Measurements from ENCODE around the gene ZNF132.

ZNF132 gene

DNA sequence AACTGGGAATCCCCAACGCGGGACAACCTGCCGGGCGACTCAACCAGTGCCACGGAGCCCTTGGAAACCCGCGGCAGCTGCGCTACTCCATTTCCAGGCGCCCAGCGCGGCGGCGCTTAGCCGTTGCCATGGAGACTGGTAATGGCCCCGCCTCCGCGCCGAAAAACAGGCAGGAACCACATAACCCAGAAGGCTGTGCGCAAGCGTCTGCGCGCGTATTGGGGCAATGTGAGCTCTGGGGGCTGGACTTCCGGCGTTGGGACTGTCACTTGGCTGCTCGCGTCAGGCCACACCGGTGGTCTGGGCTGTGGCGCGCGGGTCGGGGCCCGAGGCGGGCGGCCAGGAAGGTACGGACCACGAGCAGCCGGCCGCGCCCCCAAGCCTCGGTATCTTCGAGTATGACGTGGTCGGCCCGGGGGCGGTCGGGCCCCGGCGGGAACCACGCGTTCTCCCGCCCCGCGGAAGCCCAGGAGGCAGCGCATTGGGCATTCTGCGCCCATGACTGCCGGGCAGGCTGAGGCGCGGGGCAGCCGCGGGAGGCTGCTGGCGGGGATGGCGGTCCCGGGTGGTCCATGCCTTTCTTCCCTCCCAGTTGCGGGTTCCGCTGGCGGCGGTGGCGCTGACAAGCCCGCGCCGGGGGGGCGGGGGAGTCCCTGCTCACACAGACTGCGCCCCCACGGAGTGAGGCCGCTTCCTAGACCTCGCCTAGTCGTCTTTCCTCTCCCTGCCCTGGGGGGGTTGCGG lies 11.6 kb upstream of the ZNF132 start, which contains the start of gene ZNF324B (continued):
- TF ChIP-seq, protein P1, sequence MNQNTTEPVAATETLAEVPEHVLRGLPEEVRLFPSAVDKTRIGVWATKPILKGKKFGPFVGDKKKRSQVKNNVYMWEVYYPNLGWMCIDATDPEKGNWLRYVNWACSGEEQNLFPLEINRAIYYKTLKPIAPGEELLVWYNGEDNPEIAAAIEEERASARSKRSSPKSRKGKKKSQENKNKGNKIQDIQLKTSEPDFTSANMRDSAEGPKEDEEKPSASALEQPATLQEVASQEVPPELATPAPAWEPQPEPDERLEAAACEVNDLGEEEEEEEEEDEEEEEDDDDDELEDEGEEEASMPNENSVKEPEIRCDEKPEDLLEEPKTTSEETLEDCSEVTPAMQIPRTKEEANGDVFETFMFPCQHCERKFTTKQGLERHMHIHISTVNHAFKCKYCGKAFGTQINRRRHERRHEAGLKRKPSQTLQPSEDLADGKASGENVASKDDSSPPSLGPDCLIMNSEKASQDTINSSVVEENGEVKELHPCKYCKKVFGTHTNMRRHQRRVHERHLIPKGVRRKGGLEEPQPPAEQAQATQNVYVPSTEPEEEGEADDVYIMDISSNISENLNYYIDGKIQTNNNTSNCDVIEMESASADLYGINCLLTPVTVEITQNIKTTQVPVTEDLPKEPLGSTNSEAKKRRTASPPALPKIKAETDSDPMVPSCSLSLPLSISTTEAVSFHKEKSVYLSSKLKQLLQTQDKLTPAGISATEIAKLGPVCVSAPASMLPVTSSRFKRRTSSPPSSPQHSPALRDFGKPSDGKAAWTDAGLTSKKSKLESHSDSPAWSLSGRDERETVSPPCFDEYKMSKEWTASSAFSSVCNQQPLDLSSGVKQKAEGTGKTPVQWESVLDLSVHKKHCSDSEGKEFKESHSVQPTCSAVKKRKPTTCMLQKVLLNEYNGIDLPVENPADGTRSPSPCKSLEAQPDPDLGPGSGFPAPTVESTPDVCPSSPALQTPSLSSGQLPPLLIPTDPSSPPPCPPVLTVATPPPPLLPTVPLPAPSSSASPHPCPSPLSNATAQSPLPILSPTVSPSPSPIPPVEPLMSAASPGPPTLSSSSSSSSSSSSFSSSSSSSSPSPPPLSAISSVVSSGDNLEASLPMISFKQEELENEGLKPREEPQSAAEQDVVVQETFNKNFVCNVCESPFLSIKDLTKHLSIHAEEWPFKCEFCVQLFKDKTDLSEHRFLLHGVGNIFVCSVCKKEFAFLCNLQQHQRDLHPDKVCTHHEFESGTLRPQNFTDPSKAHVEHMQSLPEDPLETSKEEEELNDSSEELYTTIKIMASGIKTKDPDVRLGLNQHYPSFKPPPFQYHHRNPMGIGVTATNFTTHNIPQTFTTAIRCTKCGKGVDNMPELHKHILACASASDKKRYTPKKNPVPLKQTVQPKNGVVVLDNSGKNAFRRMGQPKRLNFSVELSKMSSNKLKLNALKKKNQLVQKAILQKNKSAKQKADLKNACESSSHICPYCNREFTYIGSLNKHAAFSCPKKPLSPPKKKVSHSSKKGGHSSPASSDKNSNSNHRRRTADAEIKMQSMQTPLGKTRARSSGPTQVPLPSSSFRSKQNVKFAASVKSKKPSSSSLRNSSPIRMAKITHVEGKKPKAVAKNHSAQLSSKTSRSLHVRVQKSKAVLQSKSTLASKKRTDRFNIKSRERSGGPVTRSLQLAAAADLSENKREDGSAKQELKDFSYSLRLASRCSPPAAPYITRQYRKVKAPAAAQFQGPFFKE (tag by site-specific recombination; IDR thresholded peaks at IDR 0.05; ENCODE audit: borderline replicate concordance): no peak
- TF ChIP-seq, protein P2, sequence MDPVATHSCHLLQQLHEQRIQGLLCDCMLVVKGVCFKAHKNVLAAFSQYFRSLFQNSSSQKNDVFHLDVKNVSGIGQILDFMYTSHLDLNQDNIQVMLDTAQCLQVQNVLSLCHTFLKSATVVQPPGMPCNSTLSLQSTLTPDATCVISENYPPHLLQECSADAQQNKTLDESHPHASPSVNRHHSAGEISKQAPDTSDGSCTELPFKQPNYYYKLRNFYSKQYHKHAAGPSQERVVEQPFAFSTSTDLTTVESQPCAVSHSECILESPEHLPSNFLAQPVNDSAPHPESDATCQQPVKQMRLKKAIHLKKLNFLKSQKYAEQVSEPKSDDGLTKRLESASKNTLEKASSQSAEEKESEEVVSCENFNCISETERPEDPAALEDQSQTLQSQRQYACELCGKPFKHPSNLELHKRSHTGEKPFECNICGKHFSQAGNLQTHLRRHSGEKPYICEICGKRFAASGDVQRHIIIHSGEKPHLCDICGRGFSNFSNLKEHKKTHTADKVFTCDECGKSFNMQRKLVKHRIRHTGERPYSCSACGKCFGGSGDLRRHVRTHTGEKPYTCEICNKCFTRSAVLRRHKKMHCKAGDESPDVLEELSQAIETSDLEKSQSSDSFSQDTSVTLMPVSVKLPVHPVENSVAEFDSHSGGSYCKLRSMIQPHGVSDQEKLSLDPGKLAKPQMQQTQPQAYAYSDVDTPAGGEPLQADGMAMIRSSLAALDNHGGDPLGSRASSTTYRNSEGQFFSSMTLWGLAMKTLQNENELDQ (tag by site-specific recombination; IDR thresholded peaks at IDR 0.05; ENCODE audit: low read depth): no peak
- TF ChIP-seq ZNF664 (tag by site-specific recombination; IDR thresholded peaks at IDR 0.05): no peak
- no peak for TF ChIP-seq SCRT1 (tag by site-specific recombination; IDR thresholded peaks at IDR 0.05; ENCODE audit: borderline replicate concordance)
- no peak for TF ChIP-seq ZNF530 (tag by site-specific recombination; IDR thresholded peaks at IDR 0.05; ENCODE audit: low read depth)
- TF ChIP-seq, protein P3, sequence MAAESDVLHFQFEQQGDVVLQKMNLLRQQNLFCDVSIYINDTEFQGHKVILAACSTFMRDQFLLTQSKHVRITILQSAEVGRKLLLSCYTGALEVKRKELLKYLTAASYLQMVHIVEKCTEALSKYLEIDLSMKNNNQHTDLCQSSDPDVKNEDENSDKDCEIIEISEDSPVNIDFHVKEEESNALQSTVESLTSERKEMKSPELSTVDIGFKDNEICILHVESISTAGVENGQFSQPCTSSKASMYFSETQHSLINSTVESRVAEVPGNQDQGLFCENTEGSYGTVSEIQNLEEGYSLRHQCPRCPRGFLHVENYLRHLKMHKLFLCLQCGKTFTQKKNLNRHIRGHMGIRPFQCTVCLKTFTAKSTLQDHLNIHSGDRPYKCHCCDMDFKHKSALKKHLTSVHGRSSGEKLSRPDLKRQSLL (tag by site-specific recombination; IDR thresholded peaks at IDR 0.05): no peak
- no peak for TF ChIP-seq RBAK (tag by site-specific recombination; IDR thresholded peaks at IDR 0.05)
- no peak for TF ChIP-seq ZNF48 (tag by site-specific recombination; IDR thresholded peaks at IDR 0.05)
- no peak for TF ChIP-seq ZNF37A (tag by site-specific recombination; IDR thresholded peaks at IDR 0.05)
- TF ChIP-seq ZNF140 (tag by site-specific recombination; IDR thresholded peaks at IDR 0.05): no peak
- peak; percentile 29; the same call in 1 of the 2 replicates for TF ChIP-seq ZNF501 (tag by site-specific recombination; IDR thresholded peaks at IDR 0.05)
- TF ChIP-seq, protein P4, sequence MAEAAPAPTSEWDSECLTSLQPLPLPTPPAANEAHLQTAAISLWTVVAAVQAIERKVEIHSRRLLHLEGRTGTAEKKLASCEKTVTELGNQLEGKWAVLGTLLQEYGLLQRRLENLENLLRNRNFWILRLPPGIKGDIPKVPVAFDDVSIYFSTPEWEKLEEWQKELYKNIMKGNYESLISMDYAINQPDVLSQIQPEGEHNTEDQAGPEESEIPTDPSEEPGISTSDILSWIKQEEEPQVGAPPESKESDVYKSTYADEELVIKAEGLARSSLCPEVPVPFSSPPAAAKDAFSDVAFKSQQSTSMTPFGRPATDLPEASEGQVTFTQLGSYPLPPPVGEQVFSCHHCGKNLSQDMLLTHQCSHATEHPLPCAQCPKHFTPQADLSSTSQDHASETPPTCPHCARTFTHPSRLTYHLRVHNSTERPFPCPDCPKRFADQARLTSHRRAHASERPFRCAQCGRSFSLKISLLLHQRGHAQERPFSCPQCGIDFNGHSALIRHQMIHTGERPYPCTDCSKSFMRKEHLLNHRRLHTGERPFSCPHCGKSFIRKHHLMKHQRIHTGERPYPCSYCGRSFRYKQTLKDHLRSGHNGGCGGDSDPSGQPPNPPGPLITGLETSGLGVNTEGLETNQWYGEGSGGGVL (tag by site-specific recombination; IDR thresholded peaks at IDR 0.05): peak; percentile 65
- TF ChIP-seq ZNF473 (tag by site-specific recombination; IDR thresholded peaks at IDR 0.05): no peak
- TF ChIP-seq ZNF404 (tag by site-specific recombination; IDR thresholded peaks at IDR 0.05): no peak
- TF ChIP-seq, protein P5, sequence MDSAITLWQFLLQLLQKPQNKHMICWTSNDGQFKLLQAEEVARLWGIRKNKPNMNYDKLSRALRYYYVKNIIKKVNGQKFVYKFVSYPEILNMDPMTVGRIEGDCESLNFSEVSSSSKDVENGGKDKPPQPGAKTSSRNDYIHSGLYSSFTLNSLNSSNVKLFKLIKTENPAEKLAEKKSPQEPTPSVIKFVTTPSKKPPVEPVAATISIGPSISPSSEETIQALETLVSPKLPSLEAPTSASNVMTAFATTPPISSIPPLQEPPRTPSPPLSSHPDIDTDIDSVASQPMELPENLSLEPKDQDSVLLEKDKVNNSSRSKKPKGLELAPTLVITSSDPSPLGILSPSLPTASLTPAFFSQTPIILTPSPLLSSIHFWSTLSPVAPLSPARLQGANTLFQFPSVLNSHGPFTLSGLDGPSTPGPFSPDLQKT (IDR thresholded peaks at IDR 0.05; ENCODE audit: borderline replicate concordance, low read depth, low read length): no peak
- TF ChIP-seq MYNN (tag by site-specific recombination; IDR thresholded peaks at IDR 0.05; ENCODE audit: borderline replicate concordance): no peak
- TF ChIP-seq ZNF596 (tag by site-specific recombination; IDR thresholded peaks at IDR 0.05): no peak
- TF ChIP-seq ZNF292 (tag by site-specific recombination; IDR thresholded peaks at IDR 0.05; ENCODE audit: borderline replicate concordance, low read depth): no peak
- no peak; the same call in none of the 2 replicates for TF ChIP-seq ZNF629 (tag by site-specific recombination; IDR thresholded peaks at IDR 0.05)
- TF ChIP-seq, protein P6, sequence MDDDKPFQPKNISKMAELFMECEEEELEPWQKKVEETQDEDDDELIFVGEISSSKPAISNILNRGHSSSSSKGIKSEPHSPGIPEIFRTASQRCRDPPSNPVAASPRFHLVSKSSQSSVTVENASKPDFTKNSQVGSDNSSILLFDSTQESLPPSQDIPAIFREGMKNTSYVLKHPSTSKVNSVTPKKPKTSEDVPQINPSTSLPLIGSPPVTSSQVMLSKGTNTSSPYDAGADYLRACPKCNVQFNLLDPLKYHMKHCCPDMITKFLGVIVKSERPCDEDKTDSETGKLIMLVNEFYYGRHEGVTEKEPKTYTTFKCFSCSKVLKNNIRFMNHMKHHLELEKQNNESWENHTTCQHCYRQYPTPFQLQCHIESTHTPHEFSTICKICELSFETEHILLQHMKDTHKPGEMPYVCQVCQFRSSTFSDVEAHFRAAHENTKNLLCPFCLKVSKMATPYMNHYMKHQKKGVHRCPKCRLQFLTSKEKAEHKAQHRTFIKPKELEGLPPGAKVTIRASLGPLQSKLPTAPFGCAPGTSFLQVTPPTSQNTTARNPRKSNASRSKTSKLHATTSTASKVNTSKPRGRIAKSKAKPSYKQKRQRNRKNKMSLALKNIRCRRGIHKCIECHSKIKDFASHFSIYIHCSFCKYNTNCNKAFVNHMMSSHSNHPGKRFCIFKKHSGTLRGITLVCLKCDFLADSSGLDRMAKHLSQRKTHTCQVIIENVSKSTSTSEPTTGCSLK (tag by site-specific recombination; IDR thresholded peaks at IDR 0.05): no peak
- TF ChIP-seq GFI1B (tag by site-specific recombination; IDR thresholded peaks at IDR 0.05): no peak
- no peak for TF ChIP-seq TRIM28 (IDR thresholded peaks at IDR 0.05; ENCODE audit: borderline replicate concordance, low read length)
- TF ChIP-seq SCRT2 (tag by site-specific recombination; IDR thresholded peaks at IDR 0.05): peak; percentile 53
- TF ChIP-seq, protein P7, sequence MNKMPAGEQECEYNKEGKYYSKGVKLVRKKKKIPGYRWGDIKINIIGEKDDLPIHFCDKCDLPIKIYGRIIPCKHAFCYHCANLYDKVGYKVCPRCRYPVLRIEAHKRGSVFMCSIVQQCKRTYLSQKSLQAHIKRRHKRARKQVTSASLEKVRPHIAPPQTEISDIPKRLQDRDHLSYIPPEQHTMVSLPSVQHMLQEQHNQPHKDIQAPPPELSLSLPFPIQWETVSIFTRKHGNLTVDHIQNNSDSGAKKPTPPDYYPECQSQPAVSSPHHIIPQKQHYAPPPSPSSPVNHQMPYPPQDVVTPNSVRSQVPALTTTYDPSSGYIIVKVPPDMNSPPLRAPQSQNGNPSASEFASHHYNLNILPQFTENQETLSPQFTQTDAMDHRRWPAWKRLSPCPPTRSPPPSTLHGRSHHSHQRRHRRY (tag by site-specific recombination; IDR thresholded peaks at IDR 0.05): no peak
